OCI-LY3 (cell line): ENCODE data around the gene C4A.

Source experiments
- EZH2phosphoT487 ChIP-seq: fragments of 200-600 bp; shearing (Covaris generic); IDR thresholded peaks from 2 replicates; pipeline ENCODE4 v1.6.1; 2018; ENCODE audit warnings: antibody characterized with exemption, mixed run types, low read depth
- TF ChIP-seq, protein P1 (sequence below): fragments of 200-600, 300-600 bp; sonication (generic); IDR thresholded peaks from 2 replicates; pipeline ENCODE4 v1.5.1; 2014; ENCODE audit warnings: antibody characterized with exemption, low read length, low read depth

- TF ChIP-seq, protein P1, sequence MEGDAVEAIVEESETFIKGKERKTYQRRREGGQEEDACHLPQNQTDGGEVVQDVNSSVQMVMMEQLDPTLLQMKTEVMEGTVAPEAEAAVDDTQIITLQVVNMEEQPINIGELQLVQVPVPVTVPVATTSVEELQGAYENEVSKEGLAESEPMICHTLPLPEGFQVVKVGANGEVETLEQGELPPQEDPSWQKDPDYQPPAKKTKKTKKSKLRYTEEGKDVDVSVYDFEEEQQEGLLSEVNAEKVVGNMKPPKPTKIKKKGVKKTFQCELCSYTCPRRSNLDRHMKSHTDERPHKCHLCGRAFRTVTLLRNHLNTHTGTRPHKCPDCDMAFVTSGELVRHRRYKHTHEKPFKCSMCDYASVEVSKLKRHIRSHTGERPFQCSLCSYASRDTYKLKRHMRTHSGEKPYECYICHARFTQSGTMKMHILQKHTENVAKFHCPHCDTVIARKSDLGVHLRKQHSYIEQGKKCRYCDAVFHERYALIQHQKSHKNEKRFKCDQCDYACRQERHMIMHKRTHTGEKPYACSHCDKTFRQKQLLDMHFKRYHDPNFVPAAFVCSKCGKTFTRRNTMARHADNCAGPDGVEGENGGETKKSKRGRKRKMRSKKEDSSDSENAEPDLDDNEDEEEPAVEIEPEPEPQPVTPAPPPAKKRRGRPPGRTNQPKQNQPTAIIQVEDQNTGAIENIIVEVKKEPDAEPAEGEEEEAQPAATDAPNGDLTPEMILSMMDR = no peak
- TF ChIP-seq EZH2phosphoT487 = no peak
These were observed 27.3 kb upstream of the C4A start for GRCh38 chr6:31954511-31954910.
